ENCODE measurements around the gene UNC5C. TPM values are rescaled to one million over a fixed set of nuclear protein-coding genes. Genes with fewer than 3 reads are reported as not detected.

UNC5C gene
- total and polyA plus RNA-seq, 2 of the 8 experiments (the other 6 are each of a cell fraction or from before 2014, with no cell fraction given) = 0.30 to 1.3 TPM

DNA sequence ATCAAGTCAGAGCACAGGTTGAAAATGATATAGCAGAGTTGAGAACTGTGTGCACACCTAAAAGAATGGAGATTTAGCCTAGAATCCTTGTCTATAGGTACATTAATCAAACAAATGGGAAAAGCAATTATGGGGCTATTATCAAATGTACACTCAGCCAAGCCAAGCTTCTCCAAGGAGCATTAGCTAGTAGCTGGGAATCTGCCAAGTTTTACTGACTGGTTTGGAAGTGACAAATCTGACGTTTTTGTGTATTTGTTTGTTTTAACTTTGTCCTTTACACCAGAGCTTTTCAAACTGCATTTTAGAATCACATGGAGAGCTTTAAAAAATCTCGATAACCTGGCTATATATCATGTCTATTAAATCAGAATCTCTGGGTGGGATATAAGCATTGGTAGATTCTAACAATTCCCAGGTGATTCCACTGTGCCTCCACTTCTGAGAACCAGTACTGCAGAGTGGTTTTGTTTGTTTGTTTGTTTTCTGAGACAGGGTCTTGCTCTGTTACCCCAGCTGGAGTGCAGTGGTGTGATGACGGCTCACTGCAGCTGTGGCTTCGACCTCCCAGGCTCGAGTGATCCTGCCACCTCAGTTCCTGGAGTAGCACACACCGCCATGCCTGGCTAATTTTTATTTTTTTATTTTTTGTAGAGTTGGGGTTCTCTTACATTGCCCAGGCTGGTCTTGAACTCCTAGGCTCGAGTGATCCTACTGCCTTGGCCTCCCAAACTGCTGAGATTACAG, 279.8 kb downstream of the UNC5C start:
- no peak overlapping the region for H4K5ac ChIP-seq (ENCODE audit: insufficient read length, low read depth, low read length)
- no peaks in the 10 kb centered on the region for H3K27me3 ChIP-seq (replicated peaks in 1 of 4; ENCODE audit: control insufficient read depth in 3 of 4, extremely low read depth in 1 of 4, insufficient read depth in 3 of 4, low read length in 3 of 4)
- TF ChIP-seq MAFK (IDR thresholded peaks at IDR 0.05; ENCODE audit: low read depth, low read length) (no peak), SRF (IDR thresholded peaks at IDR 0.05; ENCODE audit: low read depth, low read length) (no peak), BCL11A (IDR thresholded peaks at IDR 0.05; ENCODE audit: low read depth in 2 of 2, low read length in 2 of 2) (no peak), GTF2F1 (IDR thresholded peaks at IDR 0.05; ENCODE audit: borderline replicate concordance, low read depth, low read length) (no peak)
- TF ChIP-seq, protein P1, sequence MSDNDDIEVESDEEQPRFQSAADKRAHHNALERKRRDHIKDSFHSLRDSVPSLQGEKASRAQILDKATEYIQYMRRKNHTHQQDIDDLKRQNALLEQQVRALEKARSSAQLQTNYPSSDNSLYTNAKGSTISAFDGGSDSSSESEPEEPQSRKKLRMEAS (IDR thresholded peaks at IDR 0.05) = no peak
- no peaks in the 10 kb centered on the region for H3K79me2 ChIP-seq (ENCODE audit: control insufficient read depth in 1 of 2, insufficient read depth in 2 of 2, low read length in 2 of 2)
- no peak overlapping the region for H4K8ac ChIP-seq (ENCODE audit: extremely low read depth, insufficient read depth, low read length)
- H3K4ac ChIP-seq (replicated peaks; ENCODE audit: insufficient read length, low read depth, low read length) = no peak overlapping the region
- H3K4me1 ChIP-seq (replicated peaks in 1 of 4; ENCODE audit: control insufficient read depth in 3 of 4, insufficient read depth in 4 of 4, low read length in 3 of 4) = no peaks in the 10 kb centered on the region
- H2BK15ac ChIP-seq (ENCODE audit: low read length) = no peak overlapping the region
- H3K4me3 ChIP-seq (ENCODE audit: extremely low read depth in 1 of 4, insufficient read depth in 2 of 4, low read depth in 3 of 4, low read length in 4 of 4) = no peak overlapping the region
- no peak overlapping the region for H2BK5ac ChIP-seq (ENCODE audit: low read depth, low read length)
- H2BK12ac ChIP-seq (ENCODE audit: low read depth, low read length) = no peak overlapping the region
- H3K36me3 ChIP-seq (ENCODE audit: control insufficient read depth in 2 of 4, insufficient read depth in 4 of 4, low read length in 3 of 4) = no peaks in the 10 kb centered on the region
- no peak overlapping the region for H4K91ac ChIP-seq (replicated peaks; ENCODE audit: insufficient read length, low read length)
- H3K56ac ChIP-seq (replicated peaks; ENCODE audit: insufficient read length, low read depth, low read length) = no peak overlapping the region
- no peak overlapping the region for H3K4me2 ChIP-seq (ENCODE audit: insufficient read depth in 1 of 2, low read depth in 2 of 2, low read length in 2 of 2)
- no peak overlapping the region for H2BK120ac ChIP-seq (replicated peaks; ENCODE audit: low read depth, low read length)
- no peak overlapping the region for H3K9ac ChIP-seq (replicated peaks in 1 of 4; ENCODE audit: extremely low read depth in 1 of 4, low read depth in 3 of 4, low read length in 3 of 4)
- DNase-seq (ENCODE audit: low read depth in 1 of 2, low spot score in 2 of 2) (no peak), FAIRE-seq (no peak)
- no peaks in the 10 kb centered on the region for H3K79me1 ChIP-seq (ENCODE audit: low read depth, low read length)
- H3K9me3 ChIP-seq (ENCODE audit: insufficient read depth in 2 of 2, low read depth in 1 of 2, low read length in 1 of 2) = no peaks in the 10 kb centered on the region
- no peak overlapping the region for H2AK5ac ChIP-seq (ENCODE audit: low read depth, low read length)
- ChIA-PET POLR2A (ENCODE audit: partially characterized antibody) (interaction anchor here (0.6 kb wide), 1 partner anchor 162 kb away, joined by 3 read pairs; no protein-coding TSS in a partner anchor), CTCF (ENCODE audit: partially characterized antibody) (interaction anchor here (0.6 to 1.8 kb wide), 3 partner anchors 19 to 902 kb away, joined by 3 to 4 read pairs (median 3); no protein-coding TSS in a partner anchor)
- no peak overlapping the region for H3K14ac ChIP-seq (ENCODE audit: insufficient read length)
- no peaks in the 10 kb centered on the region for H3K23me2 ChIP-seq (ENCODE audit: low read depth, low read length)
- no peak overlapping the region for H3K18ac ChIP-seq (ENCODE audit: extremely low read depth, low read length)
- no peak overlapping the region for H2AFZ ChIP-seq (ENCODE audit: low read length)
- 93% methylated on average over 7 of the region's 7 CpGs; no CpG with 5 or more reads in 1 of the 2 experiments for WGBS, 2 experiments (ENCODE audit: extremely low coverage in 1 of 2, insufficient coverage in 1 of 2, insufficient read length in 1 of 2, insufficient replicate concordance in 2 of 2, low coverage in 1 of 2, low lambda C conversion rate in 2 of 2, missing lambda C conversion rate in 1 of 2)
- H3K23ac ChIP-seq (ENCODE audit: insufficient read length) = no peak overlapping the region
- no peaks in the 10 kb centered on the region for H4K20me1 ChIP-seq (replicated peaks in 1 of 2; ENCODE audit: control insufficient read depth in 1 of 2, insufficient read depth in 2 of 2, low read length in 2 of 2)
- H3K27ac ChIP-seq (ENCODE audit: low read depth, low read length) = no peak overlapping the region
- no peak overlapping the region for H2BK20ac ChIP-seq (ENCODE audit: low read length)
